SKM-1 (cell line): ENCODE measurements around the gene NOL6.
"Not testable (repeated sequence)": the region's sequence is repeated elsewhere in the genome, so short reads cannot be mapped to it uniquely, and the experiment has no call there.

Experiments used
- DNase-seq: peaks from one replicate; lab custom pipeline; 2025; ENCODE audit not compliant: unreplicated experiment; lab: John Stamatoyannopoulos, UW

The NOL6 gene

DNA sequence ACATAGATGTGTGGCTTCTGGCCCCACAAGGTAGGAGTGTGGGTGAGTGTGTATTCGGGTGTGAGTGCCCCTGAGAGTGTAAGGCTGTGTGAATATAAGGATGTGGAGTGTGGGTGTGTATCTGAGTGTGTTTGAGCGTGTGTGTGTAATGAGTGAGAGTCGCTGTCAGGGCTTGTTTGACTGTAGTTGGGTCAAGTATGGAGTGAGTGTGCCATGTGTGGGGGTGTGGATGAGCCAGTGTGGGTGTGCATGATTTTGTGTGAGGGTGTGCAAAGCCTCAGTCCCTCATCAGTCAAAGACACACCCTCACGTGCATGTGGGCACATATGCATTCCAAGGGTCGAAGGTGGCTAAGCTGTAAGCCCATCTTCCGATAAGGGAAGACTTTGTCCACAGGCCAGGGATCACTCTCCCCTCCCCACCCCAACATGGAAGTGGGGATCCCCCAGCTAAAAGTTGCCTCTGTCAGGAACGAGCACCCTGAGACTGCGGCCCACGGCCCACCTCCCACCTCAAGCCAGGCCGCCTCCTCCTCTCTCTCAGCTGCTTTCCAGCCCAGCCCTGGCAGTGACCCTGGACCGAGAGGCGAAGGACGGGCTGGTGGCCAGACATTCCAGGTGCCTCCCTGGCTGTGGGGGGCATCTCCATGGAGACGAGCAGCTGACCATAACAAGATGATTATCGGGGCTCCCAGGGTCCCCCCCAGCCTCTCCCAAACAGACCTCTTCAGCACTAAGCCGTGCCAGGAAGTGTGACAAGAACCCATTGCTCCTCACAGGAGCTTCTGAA is 39.2 kb downstream of the NOL6 start:
- DNase-seq, result no peak

DNA sequence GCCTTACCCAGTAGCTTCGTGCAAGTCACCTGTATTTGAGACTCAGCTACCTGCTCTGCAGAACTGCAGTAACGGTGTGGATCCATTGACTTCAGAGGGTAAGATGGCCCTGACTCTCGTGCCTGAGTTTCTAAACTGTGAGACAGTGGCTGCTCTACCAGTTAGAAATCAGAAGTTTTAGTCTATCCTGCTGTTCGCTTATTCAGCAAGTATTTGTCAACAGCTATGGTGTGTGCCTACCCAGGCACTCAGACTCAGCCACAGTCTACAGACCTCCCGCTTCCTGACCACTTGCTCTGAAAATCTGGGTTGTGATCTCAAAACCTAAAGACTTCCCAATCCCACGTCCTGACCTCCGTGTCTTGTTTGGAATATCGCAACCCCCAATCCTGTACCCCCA is 39.9 kb downstream of the NOL6 start:
- DNase-seq, result no peak

DNA sequence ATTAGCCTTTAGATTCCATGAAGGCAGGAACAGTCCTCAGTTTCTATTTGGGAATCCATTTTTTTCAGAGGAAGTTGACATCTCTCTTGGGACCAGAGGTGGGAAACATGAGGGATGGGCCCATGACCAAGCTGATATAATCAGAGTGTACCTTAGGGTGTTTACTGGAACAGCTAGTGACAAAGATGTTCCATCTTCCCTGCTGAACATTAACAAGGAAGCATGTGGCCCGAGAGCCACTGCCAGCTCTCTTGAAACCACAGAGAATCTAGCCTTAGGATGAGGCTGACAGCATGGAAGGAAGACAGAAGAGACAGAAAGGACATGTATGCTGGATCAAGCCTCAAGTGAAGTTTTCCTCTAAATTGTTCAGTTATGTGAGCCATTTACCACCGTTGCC is 42.3 kb downstream of the NOL6 start:
- DNase-seq, result no peak

DNA sequence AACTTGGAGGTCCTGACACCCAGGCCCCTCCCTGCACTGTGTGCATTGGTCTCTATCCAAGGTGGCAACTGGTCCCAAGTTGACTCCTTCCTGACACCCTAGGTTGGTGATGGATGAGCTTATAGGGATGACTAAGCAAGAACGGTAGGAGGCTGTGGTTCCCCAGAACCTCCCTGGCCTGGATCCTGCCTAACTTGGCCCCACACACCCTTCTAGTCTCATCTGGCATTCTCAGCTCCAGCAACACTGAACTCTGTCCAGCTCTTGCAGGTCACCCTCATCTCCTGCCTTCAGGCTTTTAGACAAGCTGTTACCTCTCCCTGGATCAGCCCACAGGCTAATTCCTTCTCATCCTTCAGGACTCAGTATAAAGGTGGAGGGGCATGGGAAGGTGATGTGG is 42.8 kb downstream of the NOL6 start:
- no peak for DNase-seq

DNA sequence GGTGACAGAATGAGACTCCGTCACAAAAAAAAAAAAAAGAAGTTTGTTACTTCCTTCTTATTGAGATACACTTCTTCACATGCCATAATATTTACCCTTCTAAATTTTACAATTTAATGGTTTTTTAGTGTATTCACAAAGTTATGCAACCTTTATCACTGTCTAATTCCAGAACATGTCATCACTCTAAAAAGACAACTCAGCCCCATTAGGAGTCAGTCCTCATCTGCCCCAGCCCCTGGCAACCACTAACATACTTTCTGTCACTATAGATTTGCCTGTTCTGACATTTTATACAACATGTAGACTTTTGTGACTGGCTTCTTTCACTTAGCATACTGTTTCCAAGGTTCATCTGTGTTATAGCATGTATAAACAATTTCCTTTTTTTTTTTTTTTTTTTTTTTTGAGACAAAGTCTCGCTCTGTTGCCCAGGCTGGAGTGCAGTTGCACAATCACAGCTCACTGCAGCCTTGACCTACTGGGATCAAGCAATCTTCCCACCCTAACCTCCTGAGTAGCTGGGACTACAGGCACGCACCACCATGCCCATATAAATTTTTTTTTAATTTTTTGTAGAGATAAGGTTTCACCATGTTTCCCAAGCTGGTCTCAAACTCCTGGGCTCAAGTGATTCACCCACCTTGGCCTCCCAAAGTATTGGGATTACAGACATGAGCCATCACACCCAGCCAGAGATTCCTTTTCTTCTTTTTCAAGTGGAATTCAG is 44.3 kb downstream of the NOL6 start:
- no peak for DNase-seq

DNA sequence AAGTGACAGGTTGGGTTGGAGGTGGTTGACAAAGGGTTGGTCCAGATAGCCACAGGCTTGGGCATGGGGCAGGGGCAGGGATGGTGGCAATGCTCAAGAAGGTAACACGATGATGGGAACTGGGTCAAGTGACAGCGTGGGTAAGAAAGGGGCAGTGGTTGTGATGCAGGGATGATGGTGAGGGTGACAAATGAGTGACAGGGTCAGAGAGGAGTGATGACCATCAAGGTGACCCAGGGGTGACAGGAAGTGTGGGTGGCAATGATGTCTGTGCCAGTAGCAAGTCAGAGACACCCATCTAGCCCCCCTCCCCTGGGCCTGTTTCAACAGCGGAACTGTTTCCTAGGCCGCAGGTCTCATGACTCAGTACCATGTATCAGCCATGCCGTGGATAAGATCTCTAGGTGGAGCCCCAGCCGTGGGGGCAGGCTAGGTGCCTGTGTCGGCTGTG is 46.9 kb downstream of the NOL6 start:
- no peak for DNase-seq

DNA sequence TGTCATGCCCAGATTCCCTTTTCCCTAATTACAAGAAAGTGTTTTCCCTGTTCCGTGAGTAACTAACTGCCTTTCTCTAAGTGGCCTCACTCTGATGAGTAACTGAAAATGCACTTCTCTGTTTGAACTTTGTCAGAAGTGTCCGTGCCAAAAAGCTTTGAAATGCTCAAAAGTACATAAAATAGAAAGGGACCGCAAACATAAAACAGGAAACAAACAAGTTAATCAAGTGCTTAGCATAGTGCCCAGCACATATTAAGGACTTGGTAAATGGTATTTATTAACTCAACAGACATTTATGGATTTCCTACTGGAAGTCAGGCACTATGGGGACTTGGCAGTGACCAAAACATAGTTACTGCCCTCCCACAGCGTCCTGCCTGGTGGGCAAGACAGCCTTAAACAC is 48.6 kb downstream of the NOL6 start:
- no peak for DNase-seq

DNA sequence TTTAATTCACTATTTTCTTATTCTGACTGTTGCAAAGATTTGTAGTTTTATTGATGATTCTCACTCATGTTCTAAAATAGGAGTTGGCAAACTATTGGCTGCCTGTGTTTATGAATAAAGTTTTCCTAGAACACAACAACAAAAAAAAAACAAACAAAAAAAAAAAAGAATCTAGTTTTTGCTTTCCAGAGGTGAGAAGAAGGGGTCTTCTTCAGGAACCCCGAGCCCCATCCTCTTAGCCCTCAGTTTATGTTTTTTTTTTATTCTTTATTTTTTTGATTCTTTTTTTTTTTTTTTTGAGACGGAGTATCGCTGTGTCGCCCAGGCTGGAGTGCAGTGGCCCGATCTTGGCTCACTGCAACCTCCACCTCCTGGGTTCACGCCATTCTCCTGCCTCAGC is 49.2 kb downstream of the NOL6 start:
- not testable (repeated sequence) for DNase-seq

DNA sequence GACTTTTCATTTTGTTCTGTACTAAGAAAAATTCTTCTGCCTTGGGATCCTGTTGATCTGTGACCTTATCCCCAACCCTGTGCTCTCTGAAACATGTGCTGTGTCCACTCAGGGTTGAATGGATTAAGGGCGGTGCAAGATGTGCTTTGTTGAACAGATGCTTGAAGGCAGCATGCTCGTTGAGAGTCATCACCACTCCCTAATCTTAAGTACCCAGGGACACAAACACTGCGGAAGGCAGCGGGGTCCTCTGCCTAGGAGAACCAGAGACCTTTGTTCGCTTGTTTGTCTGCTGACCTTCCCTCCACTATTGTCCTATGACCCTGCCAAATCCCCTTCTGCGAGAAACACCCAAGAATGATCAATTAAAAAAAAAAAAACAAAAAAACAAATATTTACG is 49.7 kb downstream of the NOL6 start:
- DNase-seq, result not testable (repeated sequence)

DNA sequence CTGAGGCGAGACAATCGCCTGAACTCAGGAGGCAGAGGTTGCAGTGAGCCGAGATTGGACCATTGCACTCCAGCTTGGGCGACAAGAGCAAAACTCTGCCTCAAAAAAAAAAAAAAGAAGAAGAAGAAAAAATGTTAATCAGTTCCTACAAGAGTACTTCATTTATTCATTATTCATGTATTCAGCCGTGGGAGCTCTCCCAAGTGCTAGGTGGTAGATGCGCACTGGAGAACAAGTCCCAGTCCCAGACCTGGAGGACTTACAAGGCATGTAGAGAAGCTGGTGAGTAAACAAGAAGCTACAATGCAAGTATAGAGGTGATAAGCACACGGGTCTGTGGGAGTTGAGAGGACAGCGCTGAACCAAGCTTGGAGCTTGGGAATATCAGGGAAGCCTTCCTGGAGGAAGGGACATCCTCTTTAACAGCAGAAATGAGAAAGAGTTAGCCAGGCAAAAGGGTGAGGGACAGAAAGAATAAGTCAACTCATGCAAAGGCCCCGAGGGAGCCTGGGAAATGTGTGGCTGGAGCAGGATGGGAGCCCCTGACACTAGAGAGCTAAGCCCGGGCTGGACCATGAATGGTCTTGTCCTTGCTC is 53.9 kb downstream of the NOL6 start:
- DNase-seq, result no peak

DNA sequence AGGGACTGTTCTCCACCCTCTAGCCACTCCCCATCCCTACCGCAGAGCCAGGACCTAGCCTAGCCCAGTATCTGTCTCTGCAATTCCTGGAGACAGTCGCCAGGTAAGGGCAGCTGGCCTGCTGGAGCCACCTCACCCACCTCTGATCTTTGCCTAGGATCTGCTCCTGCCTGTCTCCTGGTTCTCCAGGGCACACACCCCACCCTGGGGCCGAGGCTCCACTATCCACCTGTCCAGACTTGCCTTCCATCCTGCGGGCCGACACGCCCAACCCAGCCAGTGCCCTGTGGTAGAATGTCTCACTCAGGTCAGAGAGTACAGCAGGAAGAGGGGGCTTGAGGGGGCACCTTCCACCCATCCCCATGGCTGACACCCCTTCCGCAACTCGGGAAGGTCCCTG is 55.6 kb downstream of the NOL6 start:
- DNase-seq, result no peak

DNA sequence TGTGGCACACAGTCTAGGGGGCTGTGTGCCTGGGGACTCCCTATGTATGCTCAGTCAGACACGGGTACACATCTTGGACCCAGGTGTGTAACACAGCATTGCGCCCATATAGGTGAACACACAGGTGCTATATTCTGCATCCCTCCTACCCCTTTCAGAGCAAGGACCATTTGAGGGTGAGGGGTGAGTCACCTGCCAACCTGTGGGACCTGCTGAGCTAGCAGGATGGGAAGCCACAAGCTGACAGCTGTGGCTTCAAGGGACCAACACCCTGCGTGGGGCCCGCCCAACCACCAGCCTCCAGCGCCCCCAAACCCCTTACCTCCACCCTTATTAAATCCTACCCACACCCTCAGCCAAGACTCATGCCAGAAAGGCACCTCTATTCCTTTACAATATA is 56.7 kb downstream of the NOL6 start:
- no peak for DNase-seq

DNA sequence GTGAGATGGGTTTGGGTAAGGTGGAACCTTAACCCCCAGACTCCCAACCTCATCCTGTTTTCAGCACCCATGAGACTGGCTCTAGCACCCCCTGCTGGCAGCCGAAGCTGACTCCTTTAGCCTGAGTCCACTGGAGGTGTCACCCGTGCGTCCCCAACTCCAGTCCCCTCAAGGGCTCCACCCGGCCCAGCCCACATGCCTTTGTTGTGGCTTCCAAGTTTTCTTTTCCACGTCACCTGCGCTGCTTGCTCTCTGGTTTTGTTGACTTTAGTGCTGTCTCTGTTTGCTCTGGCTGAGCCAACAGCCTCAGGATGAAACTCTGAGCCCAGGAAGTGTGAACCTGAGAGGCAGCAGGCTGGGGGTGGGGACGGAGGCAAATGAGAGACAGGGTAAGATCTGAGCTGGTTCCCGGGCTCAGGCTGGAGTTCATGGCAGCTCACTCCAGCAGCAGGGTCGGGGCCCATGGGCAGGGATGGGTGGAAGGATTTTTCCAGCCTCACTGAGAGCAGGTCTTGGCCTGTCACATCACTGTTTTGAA is 58.2 kb downstream of the NOL6 start:
- DNase-seq, result peak; percentile 38

DNA sequence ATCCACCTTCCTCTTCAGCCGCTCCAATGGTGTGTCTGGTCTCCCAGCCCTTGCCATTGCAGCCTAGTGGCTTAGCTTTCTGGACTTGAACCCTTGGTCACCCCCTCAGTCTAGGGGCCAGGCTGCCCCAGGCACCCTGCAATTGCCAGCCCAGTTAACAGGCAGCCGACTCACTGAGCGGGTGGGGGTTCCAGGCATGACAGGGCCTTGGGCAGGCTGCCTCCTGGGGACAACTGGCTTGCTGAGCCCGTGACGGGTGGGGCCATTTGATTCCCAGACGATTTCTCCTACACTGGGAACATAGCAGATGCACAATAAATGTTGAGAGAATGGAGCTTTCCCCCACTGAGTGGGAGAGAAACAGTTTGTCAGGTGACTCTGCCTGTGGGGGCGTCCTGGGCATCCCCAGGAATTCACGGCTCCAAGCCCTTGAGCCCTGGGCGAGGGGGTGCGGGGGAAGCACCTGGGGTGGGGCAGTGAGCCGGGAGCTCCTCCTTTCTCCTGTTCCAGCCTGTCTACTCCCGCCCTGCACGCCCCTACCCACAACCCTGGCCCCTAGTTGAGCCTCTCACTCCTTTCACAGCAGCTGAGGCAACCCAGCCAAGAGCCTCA is 58.7 kb downstream of the NOL6 start:
- no peak for DNase-seq

DNA sequence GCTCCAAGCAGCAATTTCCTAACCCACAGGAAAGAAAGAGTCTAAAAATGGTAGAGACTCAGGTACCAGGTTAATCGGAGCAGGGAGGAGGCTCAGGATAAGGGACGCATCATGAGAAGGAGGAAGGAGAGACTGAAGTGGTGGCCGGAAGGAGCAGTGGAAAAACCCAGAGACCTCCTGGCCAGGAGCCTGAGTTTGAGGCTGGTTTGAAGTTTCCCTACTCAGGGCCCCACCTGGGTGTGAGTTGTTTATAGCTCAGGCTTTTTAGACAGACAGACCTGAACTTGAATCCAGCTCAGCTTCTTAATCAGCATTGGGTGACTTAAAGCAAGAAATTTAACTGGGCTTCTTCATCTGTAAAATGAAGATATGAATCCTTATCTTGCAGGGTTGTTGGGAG is 59.5 kb downstream of the NOL6 start:
- DNase-seq, result no peak
